ENCODE results near the gene SEMA7A. TPM values are rescaled to one million over a fixed set of nuclear protein-coding genes. Genes with fewer than 3 reads are reported as not detected.

SEMA7A gene
- total and polyA plus RNA-seq, 3 donors from 2014 or later: 80.7 to 220 (median 217) TPM

GRCh38 chr15:74426404-74427281 is 7.1 kb downstream of the SEMA7A start:
- no peak for DNase-seq
- no peaks in the 10 kb centered on the region for H3K27me3 ChIP-seq
- WGBS, 2 donors: 76 to 77% methylated on average over 7 to 10 of the region's 10 CpGs
- H3K36me3 ChIP-seq (ENCODE audit: low read depth, missing control alignments): no peaks in the 10 kb centered on the region
- peaks cover 98% of the 10 kb centered on the region for H3K4me1 ChIP-seq
- H3K9me3 ChIP-seq: no peaks in the 10 kb centered on the region
- peak overlapping the region; percentile 70 to 73 for H3K27ac ChIP-seq
- intact Hi-C loops (cut with DNase I; ENCODE audit: low total_unique reads): no loop called here
- TF ChIP-seq CTCF (IDR thresholded peaks at IDR 0.05): no peak
- no peak for TF ChIP-seq POLR2A (IDR thresholded peaks at IDR 0.05)
- no peak overlapping the region for H3K4me3 ChIP-seq

GRCh38 chr15:74425630-74426029 is 8.1 kb downstream of the SEMA7A start:
- TF ChIP-seq CTCF (IDR thresholded peaks at IDR 0.05) (no peak), POLR2A (IDR thresholded peaks at IDR 0.05) (no peak)
- Histone ChIP-seq H3K27me3 (no peaks in the 10 kb centered on the region), H3K36me3 (ENCODE audit: low read depth, missing control alignments) (no peaks in the 10 kb centered on the region), H3K9me3 (no peaks in the 10 kb centered on the region), H3K4me3 (no peak overlapping the region), H3K4me1 (peaks cover 100% of the 10 kb centered on the region), H3K27ac (peak overlapping the region; percentile 31 to 50)
- intact Hi-C loops (cut with DNase I; ENCODE audit: low total_unique reads): no loop called here
- 63 to 66% methylated on average over 5 to 7 of the region's 7 CpGs for WGBS, 2 donors
- DNase-seq: no peak

- Histone ChIP-seq H3K27ac (peak overlapping the region; percentile 76 to 82), H3K27me3 (no peaks in the 10 kb centered on the region)
These were observed 8.7 kb downstream of the SEMA7A start for GRCh38 chr15:74424901-74425528.

GRCh38 chr15:74423431-74424257 is 10.1 kb downstream of the SEMA7A start:
- peaks cover 100% of the 10 kb centered on the region for H3K4me1 ChIP-seq

More at GRCh38 chr15:74424901-74425528, 8.7 kb downstream of the SEMA7A start:
- Histone ChIP-seq H3K36me3 (ENCODE audit: low read depth, missing control alignments) (no peaks in the 10 kb centered on the region), H3K4me3 (no peak overlapping the region), H3K4me1 (peaks cover 100% of the 10 kb centered on the region), H3K9me3 (no peaks in the 10 kb centered on the region)
- no peak for DNase-seq
- intact Hi-C loops (cut with DNase I; ENCODE audit: low total_unique reads): no loop called here
- WGBS, 2 donors: 57% methylated on average over 8 of the region's 8 CpGs
- TF ChIP-seq CTCF (IDR thresholded peaks at IDR 0.05) (no peak), POLR2A (IDR thresholded peaks at IDR 0.05) (no peak)

More at GRCh38 chr15:74423431-74424257, 10.1 kb downstream of the SEMA7A start:
- H3K9me3 ChIP-seq: no peaks in the 10 kb centered on the region
- no peaks in the 10 kb centered on the region for H3K27me3 ChIP-seq
- intact Hi-C loops (cut with DNase I; ENCODE audit: low total_unique reads): no loop called here
- H3K36me3 ChIP-seq (ENCODE audit: low read depth, missing control alignments): no peaks in the 10 kb centered on the region
- TF ChIP-seq POLR2A (IDR thresholded peaks at IDR 0.05): no peak
- TF ChIP-seq CTCF (IDR thresholded peaks at IDR 0.05): no peak
- H3K4me3 ChIP-seq: no peak overlapping the region
- H3K27ac ChIP-seq: peak overlapping the region; percentile 76 to 82
- WGBS, 2 donors: 61 to 63% methylated on average over 8 to 10 of the region's 10 CpGs
- peak; percentile 80 for DNase-seq
